Amniotic stem cell (primary cell): ENCODE measurements around the gene SLC12A4.
"Not testable (repeated sequence)": the region's sequence is repeated elsewhere in the genome, so short reads cannot be mapped to it uniquely, and the experiment has no call there.

Experiments used
- DNase-seq: peaks from one replicate; lab custom pipeline; 2025; lab: John Stamatoyannopoulos, UW

SLC12A4 gene

GRCh38 chr16:67968400-67969253 is at the start of gene SLC12A4:
TSS of gene SLC12A4 (minus strand) at chr16:67968637. CDS start at chr16:67968553, 84 bp downstream.
- peak; percentile 58 for DNase-seq

DNA sequence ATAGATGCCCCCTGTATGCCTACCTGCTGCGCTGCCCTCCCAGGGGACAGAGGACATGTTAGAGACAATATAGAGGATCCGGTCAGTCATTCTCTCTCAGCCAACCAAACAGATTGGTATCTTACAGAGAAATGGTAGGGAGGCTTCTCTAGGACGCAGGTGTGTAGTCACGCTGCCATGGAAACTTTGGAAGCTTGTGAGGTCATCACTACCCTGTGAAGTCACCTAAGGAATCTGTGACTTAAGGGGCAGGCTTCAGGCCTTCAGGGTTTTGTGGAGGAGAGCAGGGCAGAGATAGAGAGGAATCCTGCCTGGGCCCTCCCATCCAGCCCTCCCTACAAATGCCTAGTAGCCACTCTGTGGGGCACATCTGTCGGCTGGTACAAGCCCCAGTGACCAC is 47.2 kb upstream of the SLC12A4 start, which contains the start of gene DPEP2NB:
Gene DPEP2NB (minus strand): TSS at position 231 of the 400 bp plus-strand sequence. CDS start 141 bp downstream, at position 90.
- DNase-seq = no peak

- DNase-seq = no peak
Observed at GRCh38 chr16:68013440-68013839, 45.0 kb upstream of the SLC12A4 start.

GRCh38 chr16:68009872-68010271 is 41.4 kb upstream of the SLC12A4 start:
- not testable (repeated sequence) for DNase-seq

DNA sequence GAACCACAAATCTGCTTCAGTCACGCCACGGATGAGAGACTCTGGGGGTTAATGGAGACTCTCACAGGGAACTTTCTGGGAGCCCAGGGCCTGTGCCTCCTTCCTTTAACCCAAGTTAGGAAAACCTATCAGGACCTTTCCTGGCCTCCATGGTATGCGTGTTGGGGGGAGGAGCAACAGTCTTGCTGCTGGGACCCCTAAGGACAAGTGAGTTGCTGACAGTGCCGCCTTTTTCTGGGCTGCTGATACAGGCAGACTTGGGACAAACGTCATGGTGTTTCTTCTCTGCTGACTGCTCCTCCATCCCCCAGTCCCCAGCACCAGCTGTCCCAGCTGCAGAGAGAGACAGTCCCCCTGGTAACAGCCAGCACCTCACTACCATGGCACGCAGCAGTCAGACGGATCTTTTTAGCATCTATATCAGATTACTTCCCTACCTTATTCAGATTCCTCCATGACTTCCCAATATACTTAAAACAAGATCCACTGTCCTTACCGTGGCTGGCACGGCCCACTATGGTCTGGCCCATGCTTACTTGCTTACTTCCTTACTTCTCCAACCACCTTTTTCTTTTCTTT is 40.8 kb upstream of the SLC12A4 start:
- DNase-seq = no peak

GRCh38 chr16:68005786-68006286 is 37.4 kb upstream of the SLC12A4 start:
- DNase-seq = no peak

DNA sequence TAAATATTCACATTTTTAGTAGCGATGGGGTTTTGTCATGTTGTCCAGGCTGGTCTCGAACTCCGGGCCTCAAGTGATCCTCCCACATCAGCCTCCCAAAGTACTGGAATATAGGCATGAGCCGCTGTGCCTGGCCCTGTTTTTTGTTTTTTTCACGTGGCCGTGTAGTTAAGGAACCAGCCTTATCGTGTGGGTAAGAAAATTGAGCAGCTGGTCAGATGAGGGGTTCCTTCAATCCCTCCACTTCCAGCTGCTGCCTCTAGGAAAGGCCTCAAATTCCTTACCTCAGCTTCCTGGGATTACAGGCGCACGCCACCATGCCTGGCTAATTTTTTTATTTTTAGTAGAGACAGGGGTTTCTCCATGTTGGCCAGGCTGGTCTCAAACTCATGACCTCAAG is 36.8 kb upstream of the SLC12A4 start:
- DNase-seq = no peak

GRCh38 chr16:68003031-68003430 is 34.6 kb upstream of the SLC12A4 start:
- DNase-seq = no peak

- no peak for DNase-seq
Observed at GRCh38 chr16:68000450-68000849, 32.0 kb upstream of the SLC12A4 start.

GRCh38 chr16:67999985-68000384 is 31.5 kb upstream of the SLC12A4 start:
- DNase-seq = no peak

DNA sequence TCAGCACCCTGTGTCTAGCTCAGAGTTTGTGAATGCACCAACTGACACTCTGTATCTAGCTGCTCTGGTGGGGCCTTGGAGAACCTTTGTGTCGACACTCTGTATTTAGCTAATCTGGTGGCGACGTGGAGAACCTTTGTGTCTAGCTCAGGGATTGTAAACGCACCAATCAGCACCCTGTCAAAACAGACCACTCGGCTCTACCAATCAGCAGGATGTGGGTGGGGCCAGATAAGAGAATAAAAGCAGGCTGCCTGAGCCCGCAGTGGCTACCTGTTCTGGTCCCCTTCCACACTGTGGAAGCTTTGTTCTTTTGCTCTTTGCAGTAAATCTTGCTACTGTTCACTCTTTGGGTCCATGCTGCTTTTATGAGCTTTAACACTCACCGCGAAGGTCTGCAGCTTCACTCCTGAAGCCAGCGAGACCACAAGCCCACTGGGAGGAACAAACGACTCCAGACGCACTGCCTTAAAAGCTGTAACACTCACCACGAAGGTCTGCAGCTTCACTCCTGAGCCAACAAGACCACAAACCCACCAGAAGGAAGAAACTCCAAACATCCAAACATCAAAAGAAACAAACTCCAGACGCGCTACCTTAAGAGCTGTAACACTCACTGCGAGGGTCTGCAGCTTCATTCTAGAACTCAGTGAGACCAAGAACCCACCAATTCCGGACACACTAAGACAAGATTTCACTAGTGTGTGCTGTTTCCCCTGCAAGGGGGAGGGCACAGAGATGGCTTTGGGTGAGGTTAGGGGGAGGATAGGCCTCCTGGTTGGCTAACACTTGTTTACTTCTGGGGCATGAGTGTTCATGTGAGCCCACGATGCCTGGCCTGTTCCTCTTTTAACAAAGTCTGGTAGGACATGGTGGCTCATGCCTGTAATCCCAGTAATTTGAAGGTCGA is 30.6 kb upstream of the SLC12A4 start, which contains the start of gene DPEP2:
Gene DPEP2 (minus strand): TSS at position 706 of the 910 bp plus-strand sequence. CDS start 6,272 bp downstream, outside the sequence.
- DNase-seq = not testable (repeated sequence)

GRCh38 chr16:67998231-67998778 is 29.9 kb upstream of the SLC12A4 start:
- DNase-seq = not testable (repeated sequence)

DNA sequence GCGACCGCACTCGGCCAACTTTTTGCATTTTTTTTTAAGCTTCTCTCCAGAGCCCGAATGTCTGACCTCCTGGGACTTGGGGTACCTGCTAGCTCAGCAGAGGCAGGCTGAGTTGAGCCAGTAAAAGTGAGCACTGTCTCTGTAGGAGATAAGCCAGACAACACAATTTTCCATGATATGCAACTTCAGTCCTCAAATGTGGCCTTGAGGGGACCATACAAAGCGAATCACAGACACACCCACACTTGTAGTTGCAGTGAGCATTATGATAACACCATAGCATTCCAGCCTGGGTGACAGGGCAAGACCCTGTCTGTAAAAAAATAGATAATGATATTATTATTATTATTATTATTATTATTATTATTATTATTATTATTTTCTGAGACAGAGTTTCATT is 28.2 kb upstream of the SLC12A4 start:
- DNase-seq = no peak

GRCh38 chr16:67995423-67995822 is 27.0 kb upstream of the SLC12A4 start:
- no peak for DNase-seq

DNA sequence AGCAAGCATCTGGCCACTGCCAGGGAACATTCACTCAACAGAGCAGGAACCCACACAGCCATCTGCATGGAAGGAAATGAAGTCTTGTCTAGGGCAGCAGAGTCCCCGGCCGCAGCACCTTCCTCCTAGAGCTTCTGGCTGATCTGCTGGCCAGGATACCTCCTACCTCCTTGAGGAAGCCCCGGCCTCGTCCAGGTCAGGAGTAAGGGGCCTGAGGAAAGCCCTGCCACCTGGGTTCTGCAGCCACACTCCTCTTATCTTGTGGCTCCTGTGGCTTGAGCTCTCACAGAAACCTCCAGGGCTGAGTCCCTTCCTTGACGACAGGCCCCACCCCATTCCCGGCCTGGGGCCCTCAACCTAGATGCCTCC is 25.6 kb upstream of the SLC12A4 start:
- DNase-seq = not testable (repeated sequence)

- DNase-seq = no peak
Observed at GRCh38 chr16:67993207-67994039, 25.0 kb upstream of the SLC12A4 start.

- no peak for DNase-seq
Observed at GRCh38 chr16:67992661-67993206, 24.3 kb upstream of the SLC12A4 start.

DNA sequence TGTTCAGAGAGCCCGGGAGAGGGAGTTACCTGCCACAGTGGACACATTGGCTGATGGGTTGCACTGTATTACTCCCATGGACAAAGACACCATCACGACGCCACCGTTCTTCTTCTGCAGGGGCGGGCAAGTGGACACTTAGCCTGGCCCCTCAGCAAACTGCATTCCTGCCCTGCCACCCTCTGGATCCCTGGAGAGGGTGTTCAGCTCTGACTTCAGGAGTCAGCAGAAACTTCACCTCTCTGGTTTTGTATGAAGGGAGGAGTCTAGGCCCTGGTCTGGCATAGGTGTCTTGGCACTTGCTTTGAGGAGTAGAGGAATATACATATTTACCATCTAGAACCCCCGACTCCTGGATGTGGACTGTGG is 21.6 kb upstream of the SLC12A4 start:
- no peak for DNase-seq

GRCh38 chr16:67989322-67990017 is 21.0 kb upstream of the SLC12A4 start:
- DNase-seq = no peak

DNA sequence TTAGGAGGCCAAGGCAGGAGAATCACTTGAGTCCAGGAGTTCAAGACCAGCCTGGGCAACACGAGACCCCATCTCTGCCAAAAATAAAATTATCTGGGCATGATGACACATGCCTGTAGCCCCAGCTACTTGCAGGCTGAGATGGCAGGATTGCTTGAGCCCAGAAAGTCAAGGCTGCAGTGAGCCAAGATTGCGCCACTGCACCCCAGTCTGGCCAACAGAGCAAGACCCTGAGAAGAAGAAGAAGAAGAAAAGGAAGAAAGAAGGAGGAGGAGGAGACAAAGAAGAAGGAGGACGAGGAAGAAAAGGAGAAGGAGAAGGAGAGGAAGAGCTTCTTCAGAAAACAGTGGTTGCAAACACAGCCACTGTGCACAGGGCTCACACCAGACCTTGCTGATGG is 20.2 kb upstream of the SLC12A4 start:
- DNase-seq = no peak
